IPS-20b (cell line): Measurements from ENCODE around the gene PRKCA.

ENCODE experiments used
- H3K27ac ChIP-seq: one replicate; pipeline ENCODE4 v1.5.1; 2013; ENCODE audit warnings: low read length
- H3K27me3 ChIP-seq: 2 replicates; pipeline ENCODE4 v1.6.1; 2013; ENCODE audit warnings: mild to moderate bottlenecking, low read length, inconsistent platforms; ENCODE audit not compliant: insufficient read depth
- H3K36me3 ChIP-seq: 2 replicates; pipeline ENCODE4 v1.6.1; 2013; ENCODE audit warnings: low read depth, mild to moderate bottlenecking, inconsistent platforms, low read length, moderate library complexity; ENCODE audit not compliant: insufficient read depth
- H3K4me1 ChIP-seq: 2 replicates; pipeline ENCODE4 v1.6.1; 2013; ENCODE audit warnings: mild to moderate bottlenecking, control low read depth, inconsistent platforms, low read length, moderate library complexity; ENCODE audit not compliant: insufficient read depth
- H3K4me3 ChIP-seq: 2 replicates; pipeline ENCODE4 v1.5.1; 2013; ENCODE audit warnings: mild to moderate bottlenecking, low read length, inconsistent platforms
- H3K9ac ChIP-seq: 2 replicates; pipeline ENCODE4 v1.6.1; 2013; ENCODE audit warnings: low read depth, mild to moderate bottlenecking, inconsistent platforms, low read length, moderate library complexity
- H3K9me3 ChIP-seq: 2 replicates; pipeline ENCODE4 v1.6.1; 2013; ENCODE audit warnings: mild to moderate bottlenecking, low read depth, low read length, inconsistent platforms; ENCODE audit not compliant: insufficient read depth

PRKCA gene

GRCh38 chr17:66733759-66734158 lies 431.3 kb downstream of the PRKCA start:
- Histone ChIP-seq H3K27ac (no peak overlapping the region), H3K36me3 (no peaks in the 10 kb centered on the region), H3K9me3 (no peaks in the 10 kb centered on the region), H3K4me3 (no peak overlapping the region), H3K27me3 (no peaks in the 10 kb centered on the region), H3K4me1 (peaks cover 13% of the 10 kb centered on the region), H3K9ac (no peak overlapping the region)

- no peak overlapping the region for H3K9ac ChIP-seq
- no peaks in the 10 kb centered on the region for H3K36me3 ChIP-seq
- no peaks in the 10 kb centered on the region for H3K9me3 ChIP-seq
- no peaks in the 10 kb centered on the region for H3K27me3 ChIP-seq
- no peak overlapping the region for H3K27ac ChIP-seq
- no peak overlapping the region for H3K4me3 ChIP-seq
- peaks cover 13% of the 10 kb centered on the region for H3K4me1 ChIP-seq
Measured at GRCh38 chr17:66734186-66734943, 432.0 kb downstream of the PRKCA start.

- no peak overlapping the region for H3K9ac ChIP-seq
- H3K27ac ChIP-seq = no peak overlapping the region
- no peak overlapping the region for H3K4me3 ChIP-seq
- peaks cover 6% of the 10 kb centered on the region; the same call in 1 of the 2 replicates for H3K36me3 ChIP-seq
- no peaks in the 10 kb centered on the region for H3K27me3 ChIP-seq
- H3K9me3 ChIP-seq = no peaks in the 10 kb centered on the region
- no peaks in the 10 kb centered on the region; the same call in 1 of the 2 replicates for H3K4me1 ChIP-seq
Measured at GRCh38 chr17:66737524-66737923, 435.1 kb downstream of the PRKCA start.

- Histone ChIP-seq H3K27me3 (no peaks in the 10 kb centered on the region), H3K36me3 (peaks cover 9% of the 10 kb centered on the region; the same call in 1 of the 2 replicates), H3K27ac (no peak overlapping the region), H3K9ac (no peak overlapping the region), H3K4me3 (no peak overlapping the region), H3K4me1 (no peaks in the 10 kb centered on the region), H3K9me3 (no peaks in the 10 kb centered on the region)
Measured at GRCh38 chr17:66738301-66738700, 435.9 kb downstream of the PRKCA start.

GRCh38 chr17:66739553-66739952 lies 437.1 kb downstream of the PRKCA start:
- no peak overlapping the region for H3K9ac ChIP-seq
- no peaks in the 10 kb centered on the region for H3K27me3 ChIP-seq
- H3K4me3 ChIP-seq = no peak overlapping the region
- H3K4me1 ChIP-seq = no peaks in the 10 kb centered on the region
- H3K36me3 ChIP-seq = peaks cover 9% of the 10 kb centered on the region; the same call in 1 of the 2 replicates
- no peak overlapping the region for H3K27ac ChIP-seq
- H3K9me3 ChIP-seq = no peaks in the 10 kb centered on the region

GRCh38 chr17:66740226-66740625 lies 437.8 kb downstream of the PRKCA start:
- Histone ChIP-seq H3K27me3 (no peaks in the 10 kb centered on the region), H3K27ac (no peak overlapping the region), H3K4me3 (no peak overlapping the region), H3K4me1 (no peaks in the 10 kb centered on the region), H3K9ac (no peak overlapping the region), H3K9me3 (no peaks in the 10 kb centered on the region), H3K36me3 (peaks cover 9% of the 10 kb centered on the region; the same call in 1 of the 2 replicates)

GRCh38 chr17:66743511-66743910 lies 441.1 kb downstream of the PRKCA start:
- Histone ChIP-seq H3K9me3 (no peaks in the 10 kb centered on the region), H3K4me1 (0 out of 2 replicates have a peak, but pooled peaks cover 4% of the 10 kb centered on the region), H3K4me3 (no peak overlapping the region), H3K36me3 (peaks cover 9% of the 10 kb centered on the region; the same call in 1 of the 2 replicates), H3K27ac (no peak overlapping the region), H3K27me3 (no peaks in the 10 kb centered on the region), H3K9ac (no peak overlapping the region)

- H3K9me3 ChIP-seq = no peaks in the 10 kb centered on the region
- 0 out of 2 replicates have a peak, but pooled peaks cover 4% of the 10 kb centered on the region for H3K4me1 ChIP-seq
- H3K4me3 ChIP-seq = no peak overlapping the region
- H3K9ac ChIP-seq = no peak overlapping the region
- H3K36me3 ChIP-seq = peaks cover 9% of the 10 kb centered on the region; the same call in 1 of the 2 replicates
- no peaks in the 10 kb centered on the region for H3K27me3 ChIP-seq
- H3K27ac ChIP-seq = no peak overlapping the region
Measured at GRCh38 chr17:66746736-66747135, 444.3 kb downstream of the PRKCA start.

- no peak overlapping the region for H3K27ac ChIP-seq
- H3K4me1 ChIP-seq = 0 out of 2 replicates have a peak, but pooled peaks cover 4% of the 10 kb centered on the region
- H3K9me3 ChIP-seq = no peaks in the 10 kb centered on the region
- H3K9ac ChIP-seq = no peak overlapping the region
- no peaks in the 10 kb centered on the region for H3K27me3 ChIP-seq
- H3K36me3 ChIP-seq = peaks cover under 1% of the 10 kb centered on the region; the same call in 1 of the 2 replicates
- no peak overlapping the region for H3K4me3 ChIP-seq
Measured at GRCh38 chr17:66747578-66748275, 445.3 kb downstream of the PRKCA start.

GRCh38 chr17:66748578-66748977 lies 446.2 kb downstream of the PRKCA start:
- Histone ChIP-seq H3K9ac (no peak overlapping the region), H3K9me3 (no peaks in the 10 kb centered on the region), H3K4me1 (0 out of 2 replicates have a peak, but pooled peaks cover 4% of the 10 kb centered on the region), H3K27ac (no peak overlapping the region), H3K36me3 (no peaks in the 10 kb centered on the region), H3K27me3 (no peaks in the 10 kb centered on the region), H3K4me3 (no peak overlapping the region)

- Histone ChIP-seq H3K9ac (no peak overlapping the region), H3K4me3 (no peak overlapping the region), H3K4me1 (0 out of 2 replicates have a peak, but pooled peaks cover 4% of the 10 kb centered on the region), H3K36me3 (no peaks in the 10 kb centered on the region), H3K27ac (no peak overlapping the region), H3K9me3 (no peaks in the 10 kb centered on the region), H3K27me3 (no peaks in the 10 kb centered on the region)
Measured at GRCh38 chr17:66749217-66749832, 446.9 kb downstream of the PRKCA start.
